ENCODE results near the gene MYADM.
A peak's percentile ranks its signal among the peaks of the same experiment; 100 is the strongest.

MYADM gene

GRCh38 chr19:53885036-53885435, 17.4 kb downstream of the MYADM start:
- DNase-seq = no peak

GRCh38 chr19:53892301-53892980, 24.8 kb downstream of the MYADM start:
- DNase-seq = no peak

GRCh38 chr19:53892981-53893325, 25.3 kb downstream of the MYADM start:
- no peak for DNase-seq

- no peak for DNase-seq
Observed at GRCh38 chr19:53894707-53895106, 27.0 kb downstream of the MYADM start.

- DNase-seq = no peak
Observed at GRCh38 chr19:53896682-53897081, 29.0 kb downstream of the MYADM start.

GRCh38 chr19:53897459-53897858, 29.8 kb downstream of the MYADM start:
- DNase-seq = no peak

- no peak for DNase-seq
Observed at GRCh38 chr19:53898166-53898565, 30.5 kb downstream of the MYADM start.

- no peak for DNase-seq
Observed at GRCh38 chr19:53898636-53899341, 31.1 kb downstream of the MYADM start.

- no peak for DNase-seq
Observed at GRCh38 chr19:53900191-53900860, 32.6 kb downstream of the MYADM start.

GRCh38 chr19:53903055-53903680, 35.5 kb downstream of the MYADM start:
- DNase-seq = peak in 1 of 2 donors; percentile 45

GRCh38 chr19:53904909-53905308, 37.2 kb downstream of the MYADM start:
- no peak for DNase-seq

- DNase-seq = no peak
Observed at GRCh38 chr19:53905787-53906186, 38.1 kb downstream of the MYADM start.

- DNase-seq = peak; percentile 63 to 66
Observed at GRCh38 chr19:53906211-53907192, 38.8 kb downstream of the MYADM start.

- DNase-seq = no peak
Observed at GRCh38 chr19:53907193-53907581, 39.5 kb downstream of the MYADM start.

GRCh38 chr19:53907690-53908089, 40.0 kb downstream of the MYADM start:
- no peak for DNase-seq

GRCh38 chr19:53908106-53908934, 40.6 kb downstream of the MYADM start:
- peak; percentile 43 to 44 for DNase-seq

GRCh38 chr19:53908935-53909415, 41.3 kb downstream of the MYADM start, which contains the start of gene CACNG7:
Gene CACNG7, plus strand, starts transcription at chr19:53909278. Its CDS starts 3,554 bp downstream, at chr19:53912832.
- no peak for DNase-seq

- no peak for DNase-seq
Observed at GRCh38 chr19:53909471-53910169, 41.9 kb downstream of the MYADM start.

GRCh38 chr19:53910170-53910518, 42.5 kb downstream of the MYADM start:
- DNase-seq = no peak

GRCh38 chr19:53912653-53913052, 45.0 kb downstream of the MYADM start:
- DNase-seq = no peak

GRCh38 chr19:53915000-53915399, 47.3 kb downstream of the MYADM start:
- DNase-seq = no peak
